GM23338 (cell line): ENCODE results near the gene OXLD1. TPM values are rescaled to one million over a fixed set of nuclear protein-coding genes. Genes with fewer than 3 reads are reported as not detected.

Experiments
- ATAC-seq: fragments of 200-7000 bp; cut with Tn5 transposase; 3 replicates; pipeline ENCODE4 v1.9.1; 2020
- DNase-seq: peaks from one replicate; pipeline ENCODE4 v3.0.0-alpha.2; 2015; ENCODE audit warnings: low spot score
- H2AFZ ChIP-seq: fragments of 200-600 bp; sonication (generic); 2 replicates; pipeline ENCODE4 v1.8.0; 2016; ENCODE audit warnings: antibody characterized with exemption, mild to moderate bottlenecking, moderate library complexity
- H3F3A ChIP-seq: fragments of 200-600 bp; sonication (generic); replicated peaks from 2 replicates; pipeline ENCODE4 v1.8.0; 2017; ENCODE audit warnings: antibody characterized with exemption, mixed run types, low read depth
- H3K27ac ChIP-seq: fragments of 200-600 bp; sonication (generic); 2 replicates; pipeline ENCODE4 v1.6.1; 2016; ENCODE audit warnings: low read depth
- H3K27me3 ChIP-seq: fragments of 200-600 bp; sonication (generic); 2 replicates; pipeline ENCODE4 v1.8.0; 2016; ENCODE audit warnings: mild to moderate bottlenecking, mixed run types, moderate library complexity; ENCODE audit not compliant: insufficient read depth
- H3K36me3 ChIP-seq: fragments of 200-600 bp; sonication (generic); 2 replicates; pipeline ENCODE4 v1.8.0; 2016; ENCODE audit warnings: mild to moderate bottlenecking; ENCODE audit not compliant: insufficient read depth
- H3K4me1 ChIP-seq: fragments of 200-600 bp; sonication (generic); 2 replicates; pipeline ENCODE4 v1.8.0; 2016; ENCODE audit warnings: mild to moderate bottlenecking, moderate library complexity; ENCODE audit not compliant: insufficient read depth
- H3K4me2 ChIP-seq: fragments of 200-600 bp; sonication (generic); 2 replicates; pipeline ENCODE4 v1.7.1; 2017; ENCODE audit warnings: mixed run types
- H3K4me3 ChIP-seq: fragments of 200-600 bp; sonication (generic); 2 replicates; pipeline ENCODE4 v1.6.1; 2016; ENCODE audit warnings: mixed run types
- H3K79me2 ChIP-seq: fragments of 200-600 bp; sonication (generic); replicated peaks from 2 replicates; pipeline ENCODE4 v1.8.0; 2017; ENCODE audit warnings: mild to moderate bottlenecking; ENCODE audit not compliant: insufficient read depth
- H3K9me2 ChIP-seq: fragments of 200-600 bp; sonication (generic); 2 replicates; pipeline ENCODE4 v1.8.0; 2017; ENCODE audit not compliant: insufficient read depth
- H4K20me1 ChIP-seq: fragments of 200-600 bp; sonication (generic); replicated peaks from 2 replicates; pipeline ENCODE4 v1.8.0; 2017; ENCODE audit warnings: mild to moderate bottlenecking; ENCODE audit not compliant: insufficient read depth
- H3K27ac Mint-ChIP-seq: 2 replicates; pipeline ENCODE4 v1.8.0; 2020; ENCODE audit warnings: inconsistent platforms, mild to moderate bottlenecking, moderate library complexity, mixed read lengths
- H3K27me3 Mint-ChIP-seq: 3 replicates; pipeline ENCODE4 v1.8.0; 2022; ENCODE audit warnings: low read depth, mild to moderate bottlenecking, moderate library complexity, mixed read lengths, inconsistent platforms; ENCODE audit not compliant: insufficient read depth, poor library complexity
- H3K36me3 Mint-ChIP-seq: 3 replicates; pipeline ENCODE4 v1.8.0; 2021; ENCODE audit warnings: low read depth, mild to moderate bottlenecking, inconsistent platforms, moderate library complexity, mixed read lengths
- H3K4me1 Mint-ChIP-seq: 3 replicates; pipeline ENCODE4 v1.8.0; 2020; ENCODE audit warnings: mild to moderate bottlenecking, inconsistent platforms, mixed read lengths
- H3K4me3 Mint-ChIP-seq: 3 replicates; pipeline ENCODE4 v1.8.0; 2021; ENCODE audit warnings: moderate library complexity, mild to moderate bottlenecking, inconsistent platforms, mixed read lengths
- H3K9me3 Mint-ChIP-seq: 3 replicates; pipeline ENCODE4 v1.8.0; 2020; ENCODE audit warnings: moderate library complexity, mild to moderate bottlenecking, inconsistent platforms, mixed read lengths
- CTCF ChIP-seq, 2 experiments: fragments of 200-600 bp in 1 of 2; sonication (generic) in 1 of 2; conservative IDR thresholded peaks; 2 replicates each; pipeline versions ENCODE4 v1.5.1 to v1.6.1; 2016 to 2017; ENCODE audit warnings: antibody characterized with exemption in 2 of 2, low read depth in 2 of 2, mild to moderate bottlenecking in 2 of 2, moderate library complexity in 1 of 2
- ETS1 ChIP-seq: IDR thresholded peaks from 2 replicates; pipeline ENCODE4 v1.6.1; 2016; ENCODE audit warnings: antibody characterized with exemption
- EZH2 ChIP-seq: fragments of 200-600 bp; sonication (generic); IDR thresholded peaks from one replicate; pipeline ENCODE4 v1.8.0; 2017; ENCODE audit warnings: antibody characterized with exemption, mild to moderate bottlenecking, low read depth; ENCODE audit not compliant: unreplicated experiment
- POLR2AphosphoS5 ChIP-seq: IDR thresholded peaks from 2 replicates; pipeline ENCODE4 v1.6.1; 2016; ENCODE audit warnings: antibody characterized with exemption, low read depth
- STAT1 ChIP-seq: IDR thresholded peaks from one replicate; pipeline ENCODE4 v1.6.1; 2016; ENCODE audit warnings: antibody characterized with exemption; ENCODE audit not compliant: unreplicated experiment
- ZNF114 ChIP-seq: fragments of 250-450 bp; sonication (Bioruptor Pico); IDR thresholded peaks from 2 replicates; pipeline ENCODE4 v1.5.0; 2020; ENCODE audit warnings: mild to moderate bottlenecking, moderate library complexity
- ZNF331 ChIP-seq: fragments of 250-450 bp; sonication (Bioruptor Pico); IDR thresholded peaks from 2 replicates; pipeline ENCODE4 v1.5.0; 2020; ENCODE audit warnings: low read depth, mild to moderate bottlenecking, moderate library complexity
- polyA plus RNA-seq: library from polyadenylated mRNA; unstranded; fragments of >200 nt; fragmentation: Nextera tagmentation; extraction: Ambion mirVana; gene quantifications from 2 replicates; pipeline ENCODE4 v1.2.1, GENCODE V29; 2016
- total RNA-seq: library from RNA; depleted of rRNA; stranded (reverse); fragments of >200 nt; shearing (Covaris generic); gene quantifications from 2 replicates; pipeline ENCODE4 v1.2.3, GENCODE V29; 2014

OXLD1 gene
- total and polyA plus RNA-seq, 2 experiments from 2014 or later, result 46.0 to 64.9 TPM

GRCh38 chr17:81672954-81673353 is 6.5 kb upstream of the OXLD1 start:
- H3K9me2 ChIP-seq, result no peaks in the 10 kb centered on the region
- H3K4me2 ChIP-seq, result no peak overlapping the region
- Mint-ChIP-seq H3K4me1 (peaks cover 10% of the 10 kb centered on the region), H3K27me3 (peaks cover 25% of the 10 kb centered on the region), H3K36me3 (peaks cover 68% of the 10 kb centered on the region), H3K9me3 (no peaks in the 10 kb centered on the region), H3K4me3 (no peak overlapping the region), H3K27ac (no peak overlapping the region)
- H3F3A ChIP-seq, result peaks cover 22% of the 10 kb centered on the region
- H3K79me2 ChIP-seq, result peaks cover 19% of the 10 kb centered on the region
- no peak overlapping the region for H3K4me3 ChIP-seq
- H3K27ac ChIP-seq, result no peak overlapping the region
- no peak for ATAC-seq
- no peaks in the 10 kb centered on the region for H3K4me1 ChIP-seq
- no peak for DNase-seq
- peaks cover 9% of the 10 kb centered on the region for H4K20me1 ChIP-seq
- no peaks in the 10 kb centered on the region for H3K27me3 ChIP-seq
- TF ChIP-seq EZH2 (no peak), POLR2AphosphoS5 (no peak)
- H3K36me3 ChIP-seq, result peaks cover 24% of the 10 kb centered on the region
- no peak overlapping the region for H2AFZ ChIP-seq

GRCh38 chr17:81672504-81672903 is 6.1 kb upstream of the OXLD1 start:
- H3K9me2 ChIP-seq, result no peaks in the 10 kb centered on the region
- Mint-ChIP-seq H3K4me1 (peaks cover 14% of the 10 kb centered on the region), H3K27me3 (peaks cover 29% of the 10 kb centered on the region), H3K4me3 (no peak overlapping the region), H3K36me3 (peaks cover 72% of the 10 kb centered on the region), H3K27ac (no peak overlapping the region), H3K9me3 (no peaks in the 10 kb centered on the region)
- peaks cover 3% of the 10 kb centered on the region; the same call in 1 of the 2 replicates for H3K4me1 ChIP-seq
- no peaks in the 10 kb centered on the region for H3K27me3 ChIP-seq
- peaks cover 27% of the 10 kb centered on the region for H3F3A ChIP-seq
- peaks cover 24% of the 10 kb centered on the region for H3K79me2 ChIP-seq
- H3K4me2 ChIP-seq, result no peak overlapping the region
- no peak for TF ChIP-seq STAT1
- TF ChIP-seq POLR2AphosphoS5, result no peak
- TF ChIP-seq ZNF331 (CRISPR knock-in tag), result no peak
- no peak overlapping the region for H3K4me3 ChIP-seq
- DNase-seq (no peak), ATAC-seq (no peak)
- peaks cover 24% of the 10 kb centered on the region for H3K36me3 ChIP-seq
- H4K20me1 ChIP-seq, result peaks cover 14% of the 10 kb centered on the region
- H3K27ac ChIP-seq, result no peak overlapping the region
- no peak overlapping the region for H2AFZ ChIP-seq

GRCh38 chr17:81667754-81668153 is 1.3 kb upstream of the OXLD1 start:
- Histone ChIP-seq H3K36me3 (peaks cover 17% of the 10 kb centered on the region), H3K27me3 (no peaks in the 10 kb centered on the region), H3K79me2 (peaks cover 41% of the 10 kb centered on the region), H3K4me2 (peak overlapping the region; percentile 99), H4K20me1 (peaks cover 12% of the 10 kb centered on the region), H3K4me3 (peak overlapping the region; percentile 99), H3K4me1 (peaks cover 12% of the 10 kb centered on the region), H2AFZ (no peak overlapping the region), H3K27ac (peak overlapping the region; percentile 66; the same call in 1 of the 2 replicates), H3K9me2 (no peaks in the 10 kb centered on the region), H3F3A (peaks cover 27% of the 10 kb centered on the region)
- peak; percentile 63 for DNase-seq
- H3K4me1 Mint-ChIP-seq, result peaks cover 25% of the 10 kb centered on the region
- H3K36me3 Mint-ChIP-seq, result peaks cover 74% of the 10 kb centered on the region
- peak overlapping the region; percentile 98 for H3K4me3 Mint-ChIP-seq
- no peaks in the 10 kb centered on the region for H3K9me3 Mint-ChIP-seq
- H3K27me3 Mint-ChIP-seq, result peaks cover 27% of the 10 kb centered on the region
- ATAC-seq, result peak; percentile 5; the same call in 1 of the 3 replicates
- TF ChIP-seq ETS1 (no peak), EZH2 (no peak), CTCF (conservative IDR thresholded peaks at IDR 0.05; ENCODE audit: low read depth in 2 of 2) (peak; percentile 43 to 65), ZNF114 (CRISPR knock-in tag) (no peak)
- peak overlapping the region; percentile 70; the same call in 1 of the 2 replicates for H3K27ac Mint-ChIP-seq
